NK-92 treated with Interleukin-12 subunit alpha and Interleukin-12 subunit beta, amount 100 ng/mL, for 24 hours (cell line): ENCODE measurements around the gene BCOR.

Source experiments
- DNase-seq: peaks from one replicate; lab custom pipeline; 2025; lab: John Stamatoyannopoulos, UW

The BCOR gene

GRCh38 chrX:40112996-40113395, 15.2 kb upstream of the BCOR start:
- no peak for DNase-seq

GRCh38 chrX:40111868-40112267, 14.1 kb upstream of the BCOR start:
- DNase-seq: no peak

- no peak for DNase-seq
Measured at GRCh38 chrX:40109288-40110008, 11.7 kb upstream of the BCOR start.

- DNase-seq: no peak
Measured at GRCh38 chrX:40108959-40109287, 11.2 kb upstream of the BCOR start.

- DNase-seq: no peak
Measured at GRCh38 chrX:40108162-40108958, 10.6 kb upstream of the BCOR start.

- DNase-seq: no peak
Measured at GRCh38 chrX:40107291-40108161, 9.8 kb upstream of the BCOR start.

- no peak for DNase-seq
Measured at GRCh38 chrX:40106676-40107290, 9.0 kb upstream of the BCOR start.

- DNase-seq: peak; percentile 52
Measured at GRCh38 chrX:40105835-40106675, 8.3 kb upstream of the BCOR start.

- DNase-seq: peak; percentile 39
Measured at GRCh38 chrX:40104985-40105834, 7.5 kb upstream of the BCOR start.

- DNase-seq: peak; percentile 17
Measured at GRCh38 chrX:40104630-40104984, 6.8 kb upstream of the BCOR start.

GRCh38 chrX:40103565-40104323, 6.0 kb upstream of the BCOR start:
- no peak for DNase-seq

GRCh38 chrX:40102393-40103381, 4.9 kb upstream of the BCOR start:
- no peak for DNase-seq

GRCh38 chrX:40101430-40101802, 3.7 kb upstream of the BCOR start:
- DNase-seq: no peak

GRCh38 chrX:40100537-40101429, 3.0 kb upstream of the BCOR start:
- DNase-seq: no peak

GRCh38 chrX:40100141-40100536, 2.4 kb upstream of the BCOR start:
- DNase-seq: no peak

- DNase-seq: peak; percentile 53
Measured at GRCh38 chrX:40099055-40099958, 1.5 kb upstream of the BCOR start.
